ENCODE results near the gene PPP2R5C. TPM values are rescaled to one million over a fixed set of nuclear protein-coding genes. Genes with fewer than 3 reads are reported as not detected.

The PPP2R5C gene
- total RNA-seq, 1 donor from 2014 or later: 170 TPM

DNA sequence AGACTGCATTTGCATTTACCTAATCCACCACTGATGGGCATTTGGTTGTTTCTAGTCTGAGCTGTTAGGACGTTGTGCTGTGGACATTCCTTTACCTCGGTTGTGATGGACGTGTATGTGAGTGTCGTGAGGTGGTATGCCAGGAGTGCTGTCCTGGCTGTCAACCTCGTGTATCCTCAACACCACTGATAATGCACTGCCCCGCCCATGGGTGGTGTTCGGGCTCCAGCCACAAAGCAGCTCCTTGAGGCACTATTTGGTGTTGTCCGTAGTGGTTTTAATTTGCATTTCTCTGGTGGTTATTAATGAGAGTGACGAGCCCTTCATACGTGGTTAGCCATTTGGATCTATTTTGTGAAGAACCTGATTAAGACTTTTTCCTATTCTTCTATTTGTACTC, 87.6 kb downstream of the PPP2R5C start:
- Mint-ChIP-seq H3K36me3 (ENCODE audit: low read depth) (peaks cover 56% of the 10 kb centered on the region), H3K9me3 (no peaks in the 10 kb centered on the region), H3K4me1 (ENCODE audit: low read depth) (peaks cover 68% of the 10 kb centered on the region), H3K27ac (peak overlapping the region; percentile 3), H3K4me3 (ENCODE audit: low read depth) (no peak overlapping the region), H3K27me3 (ENCODE audit: low read depth) (no peaks in the 10 kb centered on the region)
- no peak for DNase-seq (ENCODE audit: low spot score)
- intact Hi-C loops (cut with micrococcal nuclease): no loop called here

DNA sequence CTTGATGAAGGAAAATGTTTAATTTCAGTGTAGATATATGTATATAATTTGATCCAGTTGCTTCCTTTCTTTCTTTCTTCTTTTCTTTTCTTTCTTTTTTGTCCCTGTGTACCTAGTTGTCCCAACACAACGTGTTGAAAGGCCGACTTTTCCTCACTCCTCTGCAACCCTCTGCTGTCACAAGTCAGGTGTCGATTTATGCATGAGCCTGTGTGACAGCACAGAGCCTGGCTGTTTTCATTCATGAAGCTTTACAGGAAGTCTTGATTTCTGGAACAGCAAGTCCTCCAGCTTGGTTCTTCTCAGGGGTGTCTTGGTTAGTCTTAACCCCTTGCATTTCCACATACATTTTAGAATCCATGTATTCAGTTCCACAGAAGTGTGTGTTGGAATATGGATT, 88.1 kb downstream of the PPP2R5C start:
- Mint-ChIP-seq H3K27me3 (ENCODE audit: low read depth) (no peaks in the 10 kb centered on the region), H3K9me3 (no peaks in the 10 kb centered on the region), H3K4me3 (ENCODE audit: low read depth) (no peak overlapping the region), H3K4me1 (ENCODE audit: low read depth) (peaks cover 67% of the 10 kb centered on the region), H3K36me3 (ENCODE audit: low read depth) (peaks cover 56% of the 10 kb centered on the region), H3K27ac (peak overlapping the region; percentile 65)
- intact Hi-C loops (cut with micrococcal nuclease): no loop called here
- no peak for DNase-seq (ENCODE audit: low spot score)

DNA sequence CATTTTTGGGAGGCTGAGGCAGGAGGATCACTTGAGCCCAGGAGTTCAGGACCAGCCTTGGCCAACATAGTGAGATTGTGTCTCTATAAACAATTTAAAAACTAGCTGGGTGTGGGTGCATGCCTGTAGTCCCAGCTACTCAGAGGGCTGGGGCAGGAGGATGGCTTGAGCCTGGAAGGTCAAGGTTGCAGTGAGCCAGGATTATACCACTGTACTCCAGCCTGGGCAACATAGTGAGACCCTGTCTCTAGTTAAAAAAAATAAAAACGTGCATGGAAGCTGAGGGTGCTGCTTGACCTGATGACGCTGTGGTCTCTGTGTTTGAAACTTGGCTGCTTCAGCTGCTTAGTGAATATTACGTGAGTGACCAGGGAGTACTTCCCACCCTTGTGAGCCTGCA, 89.7 kb downstream of the PPP2R5C start:
- no peak overlapping the region for H3K27ac Mint-ChIP-seq
- intact Hi-C loops (cut with micrococcal nuclease): no loop called here
- H3K27me3 Mint-ChIP-seq (ENCODE audit: low read depth): no peaks in the 10 kb centered on the region
- H3K9me3 Mint-ChIP-seq: no peaks in the 10 kb centered on the region
- no peak overlapping the region for H3K4me3 Mint-ChIP-seq (ENCODE audit: low read depth)
- H3K36me3 Mint-ChIP-seq (ENCODE audit: low read depth): peaks cover 43% of the 10 kb centered on the region
- no peak for DNase-seq (ENCODE audit: low spot score)
- peaks cover 60% of the 10 kb centered on the region for H3K4me1 Mint-ChIP-seq (ENCODE audit: low read depth)

GRCh38 chr14:101851736-101852405, 90.4 kb downstream of the PPP2R5C start:
- DNase-seq (ENCODE audit: low spot score): no peak
- peaks cover 58% of the 10 kb centered on the region for H3K4me1 Mint-ChIP-seq (ENCODE audit: low read depth)
- no peaks in the 10 kb centered on the region for H3K9me3 Mint-ChIP-seq
- no peak overlapping the region for H3K27ac Mint-ChIP-seq
- peaks cover 43% of the 10 kb centered on the region for H3K36me3 Mint-ChIP-seq (ENCODE audit: low read depth)
- intact Hi-C loops (cut with micrococcal nuclease): no loop called here
- H3K4me3 Mint-ChIP-seq (ENCODE audit: low read depth): no peak overlapping the region
- H3K27me3 Mint-ChIP-seq (ENCODE audit: low read depth): no peaks in the 10 kb centered on the region

DNA sequence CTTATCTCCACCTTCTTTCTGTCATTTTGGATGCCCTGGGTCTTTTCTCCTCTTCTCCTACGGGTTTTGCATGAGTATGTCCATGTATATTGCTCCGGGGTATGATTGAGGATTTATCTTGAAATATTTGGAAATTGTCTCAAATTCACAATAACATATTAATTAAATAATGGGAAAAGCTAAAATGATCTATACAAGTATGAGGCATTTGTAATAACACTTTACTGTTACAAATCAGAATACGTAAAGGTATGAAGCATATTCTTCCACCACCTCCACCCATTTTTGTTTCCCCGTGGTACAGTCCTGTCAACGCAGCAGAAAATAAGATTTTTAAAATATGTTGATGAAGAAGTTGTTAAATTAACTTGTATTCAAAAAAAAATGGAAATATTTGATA, 91.3 kb downstream of the PPP2R5C start:
- no peaks in the 10 kb centered on the region for H3K27me3 Mint-ChIP-seq (ENCODE audit: low read depth)
- H3K27ac Mint-ChIP-seq: no peak overlapping the region
- intact Hi-C loops (cut with micrococcal nuclease): no loop called here
- peaks cover 58% of the 10 kb centered on the region for H3K4me1 Mint-ChIP-seq (ENCODE audit: low read depth)
- H3K36me3 Mint-ChIP-seq (ENCODE audit: low read depth): peaks cover 47% of the 10 kb centered on the region
- H3K4me3 Mint-ChIP-seq (ENCODE audit: low read depth): no peak overlapping the region
- H3K9me3 Mint-ChIP-seq: no peaks in the 10 kb centered on the region
- no peak for DNase-seq (ENCODE audit: low spot score)

DNA sequence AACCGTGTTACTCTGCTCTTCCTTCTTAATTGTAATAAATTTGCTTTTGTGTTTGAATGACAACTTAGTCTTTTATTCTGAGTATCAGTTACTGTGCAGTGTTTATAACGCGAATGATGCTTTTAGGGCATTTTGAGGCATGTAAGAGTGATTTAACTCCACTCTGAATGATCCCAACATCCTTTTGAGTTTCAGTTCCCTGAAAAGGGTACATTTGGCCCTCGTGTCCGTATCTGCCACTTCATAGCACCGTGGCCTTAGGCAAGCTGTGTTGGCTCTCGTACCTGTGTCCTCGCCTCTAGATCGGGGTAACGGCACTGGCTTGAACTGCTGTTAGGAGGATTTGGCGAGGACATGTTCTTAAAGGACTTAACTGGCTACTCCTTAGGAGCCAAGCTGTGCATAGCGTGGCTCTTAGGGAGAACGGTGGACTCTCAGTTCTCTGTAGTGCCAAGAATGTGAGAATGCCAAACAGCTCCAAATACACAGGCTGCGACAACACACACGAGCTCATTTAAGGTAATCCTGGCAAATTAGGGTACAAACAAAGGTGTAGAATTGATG, 92.0 kb downstream of the PPP2R5C start:
- H3K4me1 Mint-ChIP-seq (ENCODE audit: low read depth): peaks cover 58% of the 10 kb centered on the region
- intact Hi-C loops (cut with micrococcal nuclease): no loop called here
- H3K4me3 Mint-ChIP-seq (ENCODE audit: low read depth): no peak overlapping the region
- H3K27ac Mint-ChIP-seq: peak overlapping the region; percentile 77
- peaks cover 45% of the 10 kb centered on the region for H3K36me3 Mint-ChIP-seq (ENCODE audit: low read depth)
- DNase-seq (ENCODE audit: low spot score): no peak
- no peaks in the 10 kb centered on the region for H3K27me3 Mint-ChIP-seq (ENCODE audit: low read depth)
- no peaks in the 10 kb centered on the region for H3K9me3 Mint-ChIP-seq

- peaks cover 59% of the 10 kb centered on the region for H3K4me1 Mint-ChIP-seq (ENCODE audit: low read depth)
- H3K27me3 Mint-ChIP-seq (ENCODE audit: low read depth): no peaks in the 10 kb centered on the region
- no peak for DNase-seq (ENCODE audit: low spot score)
- H3K4me3 Mint-ChIP-seq (ENCODE audit: low read depth): no peak overlapping the region
- peak overlapping the region; percentile 77 for H3K27ac Mint-ChIP-seq
- H3K9me3 Mint-ChIP-seq: no peaks in the 10 kb centered on the region
- intact Hi-C loops (cut with micrococcal nuclease): no loop called here
- H3K36me3 Mint-ChIP-seq (ENCODE audit: low read depth): peaks cover 45% of the 10 kb centered on the region
Measured at GRCh38 chr14:101854366-101854765, 92.9 kb downstream of the PPP2R5C start.

GRCh38 chr14:101855958-101856357, 94.4 kb downstream of the PPP2R5C start:
- Mint-ChIP-seq H3K27me3 (ENCODE audit: low read depth) (no peaks in the 10 kb centered on the region), H3K4me1 (ENCODE audit: low read depth) (peaks cover 59% of the 10 kb centered on the region), H3K4me3 (ENCODE audit: low read depth) (no peak overlapping the region), H3K36me3 (ENCODE audit: low read depth) (peaks cover 53% of the 10 kb centered on the region), H3K27ac (peak overlapping the region; percentile 21), H3K9me3 (no peaks in the 10 kb centered on the region)
- intact Hi-C loops (cut with micrococcal nuclease): no loop called here
- no peak for DNase-seq (ENCODE audit: low spot score)

DNA sequence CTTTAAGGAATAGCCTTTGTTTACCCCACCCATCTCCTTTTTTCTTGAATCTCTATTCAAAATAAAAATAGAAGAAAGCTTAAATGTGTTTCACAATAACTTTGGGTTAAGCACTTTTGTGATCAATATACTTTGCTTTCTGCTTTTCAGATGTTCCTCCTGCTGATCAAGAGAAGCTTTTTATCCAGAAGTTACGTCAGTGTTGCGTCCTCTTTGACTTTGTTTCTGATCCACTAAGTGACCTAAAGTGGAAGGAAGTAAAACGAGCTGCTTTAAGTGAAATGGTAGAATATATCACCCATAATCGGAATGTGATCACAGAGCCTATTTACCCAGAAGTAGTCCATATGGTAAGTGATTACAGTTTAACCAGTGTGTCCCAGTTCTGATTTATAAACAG, 95.0 kb downstream of the PPP2R5C start:
- DNase-seq (ENCODE audit: low spot score): no peak
- intact Hi-C loops (cut with micrococcal nuclease): no loop called here

DNA sequence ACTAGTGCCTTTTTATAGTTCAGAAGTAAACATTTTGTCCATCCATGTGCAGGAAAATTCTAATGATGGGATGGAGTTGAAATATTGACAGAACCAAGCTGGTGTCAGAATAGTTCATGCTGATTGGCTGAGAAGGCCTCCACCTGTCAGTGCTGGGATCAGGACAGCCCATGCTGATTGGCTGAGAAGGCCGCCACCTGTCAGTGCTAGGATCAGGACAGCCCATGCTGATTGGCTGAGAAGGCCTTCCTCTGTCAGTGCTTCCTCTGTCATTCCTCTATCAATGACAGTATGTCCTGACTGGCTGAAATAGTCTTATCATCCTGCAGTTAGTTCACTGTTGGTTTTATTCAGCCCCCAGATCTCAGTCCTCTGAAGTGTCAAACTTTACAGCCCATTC, 95.7 kb downstream of the PPP2R5C start:
- Mint-ChIP-seq H3K4me1 (ENCODE audit: low read depth) (peaks cover 53% of the 10 kb centered on the region), H3K36me3 (ENCODE audit: low read depth) (peaks cover 56% of the 10 kb centered on the region)

More for the DNA sequence above, 95.0 kb downstream of the PPP2R5C start:
- Mint-ChIP-seq H3K4me3 (ENCODE audit: low read depth) (no peak overlapping the region), H3K27ac (no peak overlapping the region), H3K36me3 (ENCODE audit: low read depth) (peaks cover 50% of the 10 kb centered on the region), H3K9me3 (no peaks in the 10 kb centered on the region), H3K4me1 (ENCODE audit: low read depth) (peaks cover 56% of the 10 kb centered on the region), H3K27me3 (ENCODE audit: low read depth) (no peaks in the 10 kb centered on the region)

DNA sequence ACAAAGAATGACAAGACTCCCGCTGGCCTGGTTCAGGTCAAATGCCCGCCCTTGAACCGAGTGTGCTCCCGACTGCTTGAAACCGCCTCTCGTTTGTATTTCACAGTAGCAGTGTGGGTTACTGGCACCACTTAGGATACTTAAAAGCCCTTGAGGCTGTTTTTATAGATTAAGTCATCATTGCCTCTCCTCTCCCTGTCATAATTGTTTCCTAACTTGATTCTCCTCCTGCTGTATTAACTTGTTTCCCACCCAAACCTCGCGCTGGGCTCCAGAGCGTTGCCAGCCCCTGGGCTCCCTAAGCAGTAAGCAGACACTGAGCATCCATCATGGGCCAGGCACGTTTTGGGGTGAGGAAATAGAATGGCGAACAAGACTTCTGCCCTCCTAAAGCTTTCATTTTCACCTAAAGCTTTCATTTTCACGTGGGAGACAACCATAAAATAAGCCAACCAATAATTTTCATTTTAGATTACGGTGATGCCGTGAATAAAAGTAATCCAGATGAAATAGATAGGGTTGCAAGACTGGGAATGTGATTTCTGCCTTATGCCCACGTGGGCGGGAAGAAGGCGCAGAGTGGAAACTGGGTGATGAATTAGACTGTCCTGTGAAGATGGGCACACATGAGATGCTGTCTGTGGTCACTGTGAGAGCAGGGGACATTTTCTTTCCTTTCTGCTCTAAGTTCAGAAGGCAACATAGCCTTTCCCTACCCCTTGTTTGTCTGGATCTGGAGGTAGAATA, 97.5 kb downstream of the PPP2R5C start:
- intact Hi-C loops (cut with micrococcal nuclease): no loop called here
- H3K4me3 Mint-ChIP-seq (ENCODE audit: low read depth): peak overlapping the region; percentile 46
- DNase-seq (ENCODE audit: low spot score): no peak
- H3K9me3 Mint-ChIP-seq: no peaks in the 10 kb centered on the region
- H3K4me1 Mint-ChIP-seq (ENCODE audit: low read depth): peaks cover 47% of the 10 kb centered on the region
- H3K27ac Mint-ChIP-seq: peak overlapping the region; percentile 92
- no peaks in the 10 kb centered on the region for H3K27me3 Mint-ChIP-seq (ENCODE audit: low read depth)
- H3K36me3 Mint-ChIP-seq (ENCODE audit: low read depth): peaks cover 56% of the 10 kb centered on the region

More for the DNA sequence above, 95.7 kb downstream of the PPP2R5C start:
- no peaks in the 10 kb centered on the region for H3K9me3 Mint-ChIP-seq
- H3K27ac Mint-ChIP-seq: peak overlapping the region; percentile 19
- intact Hi-C loops (cut with micrococcal nuclease): no loop called here
- H3K27me3 Mint-ChIP-seq (ENCODE audit: low read depth): no peaks in the 10 kb centered on the region
- no peak overlapping the region for H3K4me3 Mint-ChIP-seq (ENCODE audit: low read depth)
- no peak for DNase-seq (ENCODE audit: low spot score)

- Mint-ChIP-seq H3K9me3 (no peaks in the 10 kb centered on the region), H3K4me3 (ENCODE audit: low read depth) (no peak overlapping the region), H3K27me3 (ENCODE audit: low read depth) (no peaks in the 10 kb centered on the region), H3K4me1 (ENCODE audit: low read depth) (peaks cover 41% of the 10 kb centered on the region), H3K36me3 (ENCODE audit: low read depth) (peaks cover 56% of the 10 kb centered on the region), H3K27ac (peak overlapping the region; percentile 92)
- intact Hi-C loops (cut with micrococcal nuclease): no loop called here
- no peak for DNase-seq (ENCODE audit: low spot score)
Measured at GRCh38 chr14:101859538-101859902, 98.0 kb downstream of the PPP2R5C start.

DNA sequence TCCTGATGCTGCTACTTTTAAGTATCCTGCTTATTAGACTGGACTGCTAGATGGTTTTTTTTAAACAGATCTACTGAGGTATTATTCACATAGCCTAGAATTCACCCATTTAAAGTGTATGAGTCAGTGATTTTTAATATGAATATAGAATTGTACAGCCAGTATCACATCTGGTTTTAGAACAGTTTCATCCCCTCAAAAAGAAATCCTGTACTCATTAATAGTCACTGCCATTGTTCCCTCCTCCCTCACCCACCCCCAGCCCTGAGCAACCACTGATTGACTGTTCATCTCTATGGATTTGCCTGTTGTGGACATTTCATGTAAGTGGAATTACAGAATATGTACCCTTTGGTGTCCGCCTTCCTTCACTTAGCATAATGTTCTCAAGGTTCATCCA, 98.4 kb downstream of the PPP2R5C start:
- Mint-ChIP-seq H3K4me3 (ENCODE audit: low read depth) (no peak overlapping the region), H3K4me1 (ENCODE audit: low read depth) (peaks cover 40% of the 10 kb centered on the region), H3K27ac (peak overlapping the region; percentile 92), H3K9me3 (no peaks in the 10 kb centered on the region), H3K36me3 (ENCODE audit: low read depth) (peaks cover 60% of the 10 kb centered on the region), H3K27me3 (ENCODE audit: low read depth) (no peaks in the 10 kb centered on the region)
- no peak for DNase-seq (ENCODE audit: low spot score)
- intact Hi-C loops (cut with micrococcal nuclease): loop anchor here (2.0 kb wide), 1 partner anchor 15 kb away; no protein-coding TSS in a partner anchor

Data from activated T-helper 2 cell treated with anti-CD3 and anti-CD28 coated beads, Interferon-gamma antibody, Interleukin-2, Interleukin-4, amounts not matched to agents 10 μg/mL and 5 μg/mL and 100 μg/mL, durations not matched to agents 14 hours and 24 hours and 36 hours (primary cell).